SK-N-SH treated with all-trans-retinoic acid at 6 μM for 48 hours (cell line): Measurements from ENCODE around the gene SPAG7.

Experiments used
- ATAC-seq: fragments of 200-7000 bp; cut with Tn5 transposase; 3 replicates; pipeline ENCODE4 v1.9.1; 2020; ENCODE audit warnings: mild to moderate bottlenecking, moderate library complexity
- ARNTL ChIP-seq: fragments of 450-650 bp; formaldehyde crosslinking; IDR thresholded peaks from 2 replicates; pipeline ENCODE4 v1.5.0; 2020; ENCODE audit warnings: low read depth, mild to moderate bottlenecking, moderate library complexity, borderline replicate concordance
- CREB5 ChIP-seq: fragments of 250-450 bp; sonication (Bioruptor Pico); IDR thresholded peaks from 2 replicates; pipeline ENCODE4 v1.5.1; 2020; ENCODE audit warnings: low read depth, mild to moderate bottlenecking, moderate library complexity
- CSDC2 ChIP-seq: fragments of 250-450 bp; sonication (Bioruptor Pico); IDR thresholded peaks from 2 replicates; pipeline ENCODE4 v1.5.0; 2020; ENCODE audit warnings: mild to moderate bottlenecking, moderate library complexity
- CSRNP3 ChIP-seq: fragments of 250-450 bp; sonication (Bioruptor Pico); IDR thresholded peaks from 2 replicates; pipeline ENCODE4 v1.5.1; 2021; ENCODE audit warnings: mild to moderate bottlenecking, moderate library complexity
- ESRRG ChIP-seq: fragments of 250-450 bp; sonication (Bioruptor Pico); IDR thresholded peaks from 2 replicates; pipeline ENCODE4 v1.6.1; 2021; ENCODE audit warnings: mild to moderate bottlenecking
- GLIS3 ChIP-seq: fragments of 250-450 bp; sonication (Bioruptor Pico); IDR thresholded peaks from 2 replicates; pipeline ENCODE4 v1.5.0; 2020; ENCODE audit warnings: mild to moderate bottlenecking, moderate library complexity
- ISL1 ChIP-seq: fragments of 250-450 bp; sonication (Bioruptor Pico); IDR thresholded peaks from 2 replicates; pipeline ENCODE4 v2.1.2; 2022; ENCODE audit warnings: mild to moderate bottlenecking, moderate library complexity
- PATZ1 ChIP-seq: fragments of 250-450 bp; sonication (Bioruptor Pico); IDR thresholded peaks from 2 replicates; pipeline ENCODE4 v1.8.0; 2020; ENCODE audit warnings: mild to moderate bottlenecking, moderate library complexity, borderline replicate concordance
- POU6F1 ChIP-seq: fragments of 250-450 bp; sonication (Bioruptor Pico); IDR thresholded peaks from 2 replicates; pipeline ENCODE4 v1.8.0; 2021; ENCODE audit warnings: low read depth, mild to moderate bottlenecking, moderate library complexity, borderline replicate concordance
- PPARA ChIP-seq: fragments of 250-450 bp; sonication (Bioruptor Pico); IDR thresholded peaks from 2 replicates; pipeline ENCODE4 v1.5.0; 2020; ENCODE audit warnings: mild to moderate bottlenecking, borderline replicate concordance
- RARB ChIP-seq: fragments of 250-450 bp; sonication (Bioruptor Pico); IDR thresholded peaks from 2 replicates; pipeline ENCODE4 v1.8.0; 2021; ENCODE audit warnings: mild to moderate bottlenecking, moderate library complexity
- SNAI2 ChIP-seq: fragments of 250-450 bp; sonication (Bioruptor Pico); IDR thresholded peaks from 2 replicates; pipeline ENCODE4 v1.5.0; 2020; ENCODE audit warnings: mild to moderate bottlenecking, moderate library complexity
- TCF4 ChIP-seq: fragments of 250-450 bp; sonication (Bioruptor Pico); IDR thresholded peaks from 2 replicates; pipeline ENCODE4 v1.8.0; 2021; ENCODE audit warnings: mild to moderate bottlenecking, moderate library complexity, borderline replicate concordance
- TOX ChIP-seq: fragments of 250-450 bp; sonication (Bioruptor Pico); IDR thresholded peaks from 2 replicates; pipeline ENCODE4 v1.8.0; 2021; ENCODE audit warnings: mild to moderate bottlenecking, moderate library complexity, borderline replicate concordance
- TSHZ2 ChIP-seq: fragments of 250-450 bp; sonication (Bioruptor Pico); IDR thresholded peaks from 2 replicates; pipeline ENCODE4 v1.5.0; 2020; ENCODE audit warnings: mild to moderate bottlenecking, moderate library complexity
- ZC3H10 ChIP-seq: fragments of 250-450 bp; sonication (Bioruptor Pico); IDR thresholded peaks from 2 replicates; pipeline ENCODE4 v1.5.1; 2021; ENCODE audit warnings: mild to moderate bottlenecking, moderate library complexity
- ZFP3 ChIP-seq: fragments of 250-450 bp; sonication (Bioruptor Pico); IDR thresholded peaks from 2 replicates; pipeline ENCODE4 v1.5.0; 2020; ENCODE audit warnings: mild to moderate bottlenecking, moderate library complexity
- ZFP30 ChIP-seq: fragments of 450-650 bp; formaldehyde crosslinking; IDR thresholded peaks from 2 replicates; pipeline ENCODE4 v1.5.0; 2022; ENCODE audit warnings: mild to moderate bottlenecking, moderate library complexity
- ZNF70 ChIP-seq: fragments of 450-650 bp; formaldehyde crosslinking; IDR thresholded peaks from 2 replicates; pipeline ENCODE4 v1.5.0; 2020; ENCODE audit warnings: mild to moderate bottlenecking, moderate library complexity
- ZNF8 ChIP-seq: fragments of 450-650 bp; formaldehyde crosslinking; IDR thresholded peaks from 2 replicates; pipeline ENCODE4 v1.5.0; 2020; ENCODE audit warnings: mild to moderate bottlenecking, moderate library complexity

Gene SPAG7

GRCh38 chr17:4935650-4936049 lies 32.0 kb downstream of the SPAG7 start:
- no peak for ATAC-seq

GRCh38 chr17:4934173-4934979 lies 33.2 kb downstream of the SPAG7 start:
- ATAC-seq, result peak; percentile 79
- no peak for TF ChIP-seq ZNF70 (CRISPR knock-in tag)
- TF ChIP-seq RARB (CRISPR knock-in tag), result no peak
- TF ChIP-seq POU6F1 (CRISPR knock-in tag), result no peak
- TF ChIP-seq ISL1, result no peak
- TF ChIP-seq ZNF8 (CRISPR knock-in tag), result no peak
- no peak for TF ChIP-seq ESRRG (CRISPR knock-in tag)
- no peak for TF ChIP-seq ARNTL (CRISPR knock-in tag)
- TF ChIP-seq ZFP30, result no peak
- no peak for TF ChIP-seq CSRNP3 (CRISPR knock-in tag)
- no peak for TF ChIP-seq ZC3H10
- TF ChIP-seq GLIS3 (CRISPR knock-in tag), result no peak
- TF ChIP-seq CSDC2 (CRISPR knock-in tag), result no peak
- TF ChIP-seq PPARA (CRISPR knock-in tag), result no peak
- no peak for TF ChIP-seq PATZ1 (CRISPR knock-in tag)
- no peak for TF ChIP-seq TOX (CRISPR knock-in tag)
- no peak for TF ChIP-seq TCF4 (CRISPR knock-in tag)
- no peak for TF ChIP-seq ZFP3
- TF ChIP-seq CREB5 (CRISPR knock-in tag), result no peak
- TF ChIP-seq, all 23 proteins: peak for 0

More at GRCh38 chr17:4935650-4936049, 32.0 kb downstream of the SPAG7 start:
- TF ChIP-seq CREB5 (CRISPR knock-in tag), result no peak
- TF ChIP-seq TCF4 (CRISPR knock-in tag), result no peak
- TF ChIP-seq PPARA (CRISPR knock-in tag), result no peak
- no peak for TF ChIP-seq SNAI2 (CRISPR knock-in tag)
- no peak for TF ChIP-seq ZNF8 (CRISPR knock-in tag)
- TF ChIP-seq ZFP3, result no peak
- TF ChIP-seq TOX (CRISPR knock-in tag), result no peak
- no peak for TF ChIP-seq TSHZ2
